OCI-LY3 (cell line): Measurements from ENCODE around the gene ATP5IF1.

Experiments used
- H2AFZ ChIP-seq: fragments of 200-600, 300-600 bp; shearing (Covaris generic); 2 replicates; pipeline ENCODE4 v1.6.0; 2014; ENCODE audit warnings: antibody characterized with exemption, low read depth, low read length
- H3K27ac ChIP-seq: fragments of 200-600, 300-600 bp; sonication (generic); 2 replicates; pipeline ENCODE4 v1.5.1; 2014; ENCODE audit warnings: mild to moderate bottlenecking, low read length, moderate library complexity, mixed read lengths
- H3K27me3 ChIP-seq: fragments of 200-600, 300-600 bp; sonication (generic); 2 replicates; pipeline ENCODE4 v1.6.1; 2014; ENCODE audit warnings: low read depth, low read length, mixed read lengths
- H3K36me3 ChIP-seq: fragments of 200-600, 300-600 bp; sonication (generic); replicated peaks from 2 replicates; pipeline ENCODE3; 2014; ENCODE audit warnings: low read depth, low read length, mixed read lengths
- H3K4me1 ChIP-seq: fragments of 300-600, 200-600 bp; sonication (generic); 2 replicates; pipeline ENCODE4 v1.6.1; 2014; ENCODE audit warnings: low read length, mixed read lengths
- H3K4me2 ChIP-seq: fragments of 200-600, 300-600 bp; sonication (generic); 2 replicates; pipeline ENCODE4 v1.6.1; 2014; ENCODE audit warnings: low read length, mixed read lengths
- H3K4me3 ChIP-seq: fragments of 300-600, 200-600 bp; sonication (generic); 2 replicates; pipeline ENCODE4 v1.5.1; 2014; ENCODE audit warnings: antibody characterized with exemption, mild to moderate bottlenecking, low read length, moderate library complexity
- H3K79me2 ChIP-seq: fragments of 300-600, 200-600 bp; shearing (Covaris generic); 2 replicates; pipeline ENCODE4 v1.6.1; 2014; ENCODE audit warnings: mild to moderate bottlenecking, low read length, mixed read lengths
- H3K9ac ChIP-seq: fragments of 300-600, 200-600 bp; shearing (Covaris generic); 2 replicates; pipeline ENCODE4 v1.6.0; 2014; ENCODE audit warnings: mild to moderate bottlenecking, low read length, moderate library complexity
- H3K9me3 ChIP-seq: fragments of 200-600, 300-600 bp; shearing (Covaris generic); 2 replicates; pipeline ENCODE4 v1.6.1; 2014; ENCODE audit warnings: low read length, mixed read lengths; ENCODE audit not compliant: insufficient read depth
- H4K20me1 ChIP-seq: fragments of 200-600, 300-600 bp; sonication (generic); 2 replicates; pipeline ENCODE4 v1.6.1; 2016; ENCODE audit warnings: low read length, mixed read lengths; ENCODE audit not compliant: insufficient read depth
- CTCF ChIP-seq: fragments of 200-600, 300-600 bp; sonication (generic); IDR thresholded peaks from 2 replicates; pipeline ENCODE4 v1.5.1; 2014; ENCODE audit warnings: antibody characterized with exemption, low read length, low read depth
- EZH2phosphoT487 ChIP-seq: fragments of 200-600 bp; shearing (Covaris generic); IDR thresholded peaks from 2 replicates; pipeline ENCODE4 v1.6.1; 2018; ENCODE audit warnings: antibody characterized with exemption, mixed run types, low read depth

Gene ATP5IF1

DNA sequence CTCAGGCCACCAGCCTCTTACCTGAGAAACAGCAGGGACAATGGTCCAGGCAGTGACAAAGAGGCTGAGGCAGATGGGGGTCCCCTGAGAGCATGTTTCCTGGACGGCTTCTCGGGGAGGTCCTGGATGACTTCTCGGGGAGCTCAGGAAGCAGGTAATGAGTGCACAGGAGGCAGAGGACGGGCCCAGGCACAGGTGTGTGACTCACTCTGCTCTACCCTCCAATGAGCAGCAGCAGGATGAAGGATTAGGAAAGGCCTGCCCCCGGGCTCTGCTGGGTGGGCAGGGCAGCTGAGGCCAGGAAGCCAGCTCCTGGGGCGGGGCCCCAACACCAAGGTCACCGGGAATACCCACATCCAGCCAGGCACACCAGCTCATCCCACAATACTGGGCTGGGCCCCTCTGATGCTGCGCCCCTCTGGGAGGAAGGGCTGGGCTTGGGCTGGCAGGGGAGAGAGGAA lies 42.2 kb upstream of the ATP5IF1 start:
- H3K27me3 ChIP-seq: no peaks in the 10 kb centered on the region
- H3K9me3 ChIP-seq: no peaks in the 10 kb centered on the region
- H3K4me1 ChIP-seq: peaks cover 1% of the 10 kb centered on the region
- H3K4me2 ChIP-seq: no peak overlapping the region
- no peak overlapping the region for H3K27ac ChIP-seq
- no peak overlapping the region for H2AFZ ChIP-seq
- TF ChIP-seq EZH2phosphoT487: no peak
- no peak for TF ChIP-seq CTCF
- peaks cover 8% of the 10 kb centered on the region for H3K36me3 ChIP-seq
- no peak overlapping the region for H3K9ac ChIP-seq
- H3K79me2 ChIP-seq: no peaks in the 10 kb centered on the region
- H4K20me1 ChIP-seq: no peaks in the 10 kb centered on the region
- no peak overlapping the region for H3K4me3 ChIP-seq

GRCh38 chr1:28194326-28195035 lies 41.4 kb upstream of the ATP5IF1 start:
- Histone ChIP-seq H3K9me3 (no peaks in the 10 kb centered on the region), H3K4me1 (peaks cover 9% of the 10 kb centered on the region), H4K20me1 (no peaks in the 10 kb centered on the region), H3K79me2 (no peaks in the 10 kb centered on the region), H3K27ac (no peak overlapping the region), H3K9ac (no peak overlapping the region), H3K4me2 (no peak overlapping the region), H3K36me3 (peaks cover 16% of the 10 kb centered on the region), H3K27me3 (no peaks in the 10 kb centered on the region), H3K4me3 (no peak overlapping the region), H2AFZ (no peak overlapping the region)
- no peak for TF ChIP-seq CTCF
- no peak for TF ChIP-seq EZH2phosphoT487

DNA sequence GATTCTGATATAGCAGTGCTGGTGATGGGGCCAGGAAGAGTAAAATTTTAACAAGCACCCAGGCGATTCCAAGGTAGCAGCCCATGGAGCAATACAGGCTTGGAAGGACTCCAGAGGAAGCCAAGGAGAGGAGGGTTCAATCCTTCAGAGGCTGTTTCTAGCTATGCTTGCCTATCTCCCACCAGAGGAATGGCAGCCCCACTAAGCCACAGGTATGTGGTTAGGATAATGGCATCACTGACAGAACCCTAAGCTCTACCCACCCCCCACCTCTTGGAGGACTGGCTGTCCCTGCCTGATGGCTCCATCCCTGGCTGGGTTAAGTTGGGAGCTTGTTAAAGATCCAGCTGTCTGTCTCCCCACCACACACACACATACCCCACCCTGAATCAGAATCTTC lies 40.1 kb upstream of the ATP5IF1 start:
- no peaks in the 10 kb centered on the region for H3K27me3 ChIP-seq
- no peaks in the 10 kb centered on the region for H4K20me1 ChIP-seq
- no peak overlapping the region for H2AFZ ChIP-seq
- no peaks in the 10 kb centered on the region for H3K9me3 ChIP-seq
- no peak overlapping the region for H3K4me2 ChIP-seq
- TF ChIP-seq EZH2phosphoT487 (no peak), CTCF (no peak)
- no peaks in the 10 kb centered on the region for H3K79me2 ChIP-seq
- H3K36me3 ChIP-seq: peaks cover 16% of the 10 kb centered on the region
- H3K4me1 ChIP-seq: peaks cover 20% of the 10 kb centered on the region
- H3K27ac ChIP-seq: no peak overlapping the region
- no peak overlapping the region for H3K9ac ChIP-seq
- H3K4me3 ChIP-seq: no peak overlapping the region

- Histone ChIP-seq H3K9me3 (no peaks in the 10 kb centered on the region), H2AFZ (no peak overlapping the region), H3K36me3 (peaks cover 16% of the 10 kb centered on the region), H3K4me3 (no peak overlapping the region), H4K20me1 (no peaks in the 10 kb centered on the region), H3K27ac (no peak overlapping the region), H3K79me2 (no peaks in the 10 kb centered on the region), H3K27me3 (no peaks in the 10 kb centered on the region), H3K9ac (no peak overlapping the region), H3K4me2 (no peak overlapping the region), H3K4me1 (peaks cover 25% of the 10 kb centered on the region)
- TF ChIP-seq EZH2phosphoT487 (no peak), CTCF (no peak)
These were observed 39.6 kb upstream of the ATP5IF1 start for GRCh38 chr1:28196330-28196729.
